Testis (tissue), 2 donors: ENCODE results near the gene ZNF555.

Source experiments
- POLR2A ChIP-seq: fragments of 450-650 bp; IDR thresholded peaks from one replicate; pipeline ENCODE4 v1.6.1; 2017; ENCODE audit warnings: antibody characterized with exemption, mild to moderate bottlenecking, moderate library complexity
- TF ChIP-seq, protein P1 (sequence below), 3 experiments: fragments of 450-650 bp in 2 of 3; fragments of 200-600 bp in 1 of 3; sonication (generic) in 1 of 3; IDR thresholded peaks; one replicate each; pipeline ENCODE4 v1.5.1; 2016 to 2019; ENCODE audit warnings: antibody characterized with exemption in 3 of 3, mild to moderate bottlenecking in 2 of 3, moderate library complexity in 1 of 3

DNA sequence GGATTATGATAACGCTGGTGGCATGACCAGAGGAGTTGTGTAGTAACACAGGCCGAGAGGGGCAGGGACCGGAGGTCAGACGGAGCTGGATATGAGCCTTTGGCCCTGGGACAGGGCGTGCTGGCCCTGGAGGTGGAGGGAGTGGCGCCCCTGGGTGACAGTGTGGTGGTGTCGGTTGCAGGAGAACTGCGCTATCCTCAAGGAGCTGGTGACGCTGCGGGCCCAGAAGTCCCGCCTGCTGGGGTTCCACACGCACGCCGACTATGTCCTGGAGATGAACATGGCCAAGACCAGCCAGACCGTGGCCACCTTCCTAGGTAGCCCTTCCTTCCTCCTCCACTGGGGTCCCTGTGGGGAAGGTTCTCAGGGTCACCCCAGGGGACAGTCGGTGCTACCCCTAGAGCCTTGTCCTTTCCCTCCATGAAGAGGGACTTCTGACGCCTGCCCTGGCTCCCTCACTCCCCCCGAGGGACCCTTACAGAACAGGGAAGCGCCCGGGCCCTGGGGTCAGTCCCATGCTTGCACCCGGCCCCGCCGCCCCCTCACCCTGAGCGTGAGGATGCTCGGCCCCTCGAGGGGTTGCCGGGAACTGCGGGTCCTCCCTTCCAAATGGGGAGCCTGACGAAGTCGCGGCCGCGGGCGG, 34.4 kb upstream of the ZNF555 start:
- TF ChIP-seq, protein P1, sequence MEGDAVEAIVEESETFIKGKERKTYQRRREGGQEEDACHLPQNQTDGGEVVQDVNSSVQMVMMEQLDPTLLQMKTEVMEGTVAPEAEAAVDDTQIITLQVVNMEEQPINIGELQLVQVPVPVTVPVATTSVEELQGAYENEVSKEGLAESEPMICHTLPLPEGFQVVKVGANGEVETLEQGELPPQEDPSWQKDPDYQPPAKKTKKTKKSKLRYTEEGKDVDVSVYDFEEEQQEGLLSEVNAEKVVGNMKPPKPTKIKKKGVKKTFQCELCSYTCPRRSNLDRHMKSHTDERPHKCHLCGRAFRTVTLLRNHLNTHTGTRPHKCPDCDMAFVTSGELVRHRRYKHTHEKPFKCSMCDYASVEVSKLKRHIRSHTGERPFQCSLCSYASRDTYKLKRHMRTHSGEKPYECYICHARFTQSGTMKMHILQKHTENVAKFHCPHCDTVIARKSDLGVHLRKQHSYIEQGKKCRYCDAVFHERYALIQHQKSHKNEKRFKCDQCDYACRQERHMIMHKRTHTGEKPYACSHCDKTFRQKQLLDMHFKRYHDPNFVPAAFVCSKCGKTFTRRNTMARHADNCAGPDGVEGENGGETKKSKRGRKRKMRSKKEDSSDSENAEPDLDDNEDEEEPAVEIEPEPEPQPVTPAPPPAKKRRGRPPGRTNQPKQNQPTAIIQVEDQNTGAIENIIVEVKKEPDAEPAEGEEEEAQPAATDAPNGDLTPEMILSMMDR (IDR thresholded peaks at IDR 0.05) = no peak
- TF ChIP-seq POLR2A = no peak
